Endothelial cell of umbilical vein (primary cell): ENCODE measurements around the gene PYGO2. TPM values are rescaled to one million over a fixed set of nuclear protein-coding genes. Genes with fewer than 3 reads are reported as not detected.

Experiments used
- BruUV-seq: library from RNA; stranded (reverse); fragments of 400-500 nt; replicated peaks from 2 replicates; lab custom pipeline; 2021; lab: Mats Ljungman, UMichigan
- CTCF ChIA-PET: fragments of 300-600, 350-600 bp; sonication (Branson Sonifier 250); formaldehyde crosslinking; loops from one replicate; lab custom pipeline; 2021; ENCODE audit warnings: antibody characterized with exemption, inconsistent platforms; lab: Charles Lee
- POLR2A ChIA-PET: fragments of 300-600, 350-600 bp; sonication (Branson Sonifier 250); formaldehyde crosslinking; loops from one replicate; lab custom pipeline; 2021; ENCODE audit warnings: antibody characterized with exemption, inconsistent platforms; lab: Charles Lee
- DNase-seq: peaks from one replicate; pipeline ENCODE4 v3.0.0-alpha.2; 2011; ENCODE audit warnings: low read depth, low spot score
- FAIRE-seq: peaks from 2 replicates; lab custom pipeline; 2011; peaks lifted over from hg19 to GRCh38; lab: Jason Lieb, UNC
- H2AFZ ChIP-seq: 2 replicates; pipeline ENCODE4 v1.6.0; 2012; ENCODE audit warnings: low read depth, low read length, control low read depth, inconsistent platforms
- H3K27ac ChIP-seq: 2 replicates; pipeline ENCODE4 v1.5.1; 2011; ENCODE audit warnings: low read depth, mild to moderate bottlenecking, control low read depth, low read length, moderate library complexity; ENCODE audit not compliant: insufficient read depth
- H3K27me3 ChIP-seq, 2 experiments: 2 replicates each; pipeline versions ENCODE4 v1.6.0 to v1.6.1; 2011; ENCODE audit warnings: low read length in 2 of 2, mixed read lengths in 1 of 2; ENCODE audit not compliant: control insufficient read depth in 2 of 2, insufficient read depth in 2 of 2
- H3K36me3 ChIP-seq, 2 experiments: 2 replicates in 1 of 2; 3 replicates in 1 of 2; pipeline ENCODE4 v1.5.1; 2011; ENCODE audit warnings: low read length in 2 of 2, mild to moderate bottlenecking in 1 of 2, moderate library complexity in 1 of 2; ENCODE audit not compliant: control insufficient read depth in 2 of 2, insufficient read depth in 2 of 2; ENCODE audit errors: extremely low read depth in 1 of 2
- H3K4me1 ChIP-seq: 3 replicates; pipeline ENCODE4 v1.5.1; 2011; ENCODE audit warnings: mild to moderate bottlenecking, low read length; ENCODE audit not compliant: control insufficient read depth, insufficient read depth; ENCODE audit errors: extremely low read depth
- H3K4me2 ChIP-seq: 2 replicates; pipeline ENCODE4 v1.6.1; 2011; ENCODE audit warnings: low read length, control low read depth, mixed read lengths; ENCODE audit not compliant: insufficient read depth
- H3K4me3 ChIP-seq, 3 experiments: fragments of 200-600 bp in 1 of 3; sonication (generic), shearing (Covaris generic) in 1 of 3; replicated peaks in 1 of 3; 2 replicates each; pipeline ENCODE4 v1.5.1; 2011 to 2016; ENCODE audit warnings: control low read depth in 3 of 3, low read length in 3 of 3, mild to moderate bottlenecking in 2 of 3, inconsistent platforms in 1 of 3, low read depth in 1 of 3, moderate library complexity in 1 of 3; ENCODE audit not compliant: insufficient read depth in 1 of 3
- H3K79me2 ChIP-seq: 2 replicates; pipeline ENCODE4 v1.6.0; 2012; ENCODE audit warnings: low read length, inconsistent platforms; ENCODE audit not compliant: control insufficient read depth, insufficient read depth
- H3K9ac ChIP-seq: replicated peaks from 2 replicates; pipeline ENCODE3; 2011; ENCODE audit warnings: low read length, control low read depth; ENCODE audit not compliant: insufficient read depth; ENCODE audit errors: extremely low read depth
- H3K9me1 ChIP-seq: replicated peaks from 3 replicates; pipeline ENCODE4 v1.6.0; 2011; ENCODE audit warnings: mild to moderate bottlenecking, low read length; ENCODE audit not compliant: control insufficient read depth, insufficient read depth; ENCODE audit errors: extremely low read depth
- H3K9me3 ChIP-seq: replicated peaks from 2 replicates; pipeline ENCODE4 v1.5.1; 2012; ENCODE audit warnings: low read length, inconsistent platforms; ENCODE audit not compliant: control insufficient read depth, insufficient read depth
- H4K20me1 ChIP-seq: replicated peaks from 2 replicates; pipeline ENCODE3; 2011; ENCODE audit warnings: mild to moderate bottlenecking, low read length; ENCODE audit not compliant: control insufficient read depth, insufficient read depth; ENCODE audit errors: extremely low read depth
- FOS ChIP-seq: IDR thresholded peaks from 2 replicates; pipeline ENCODE4 v1.6.1; 2011; ENCODE audit warnings: mild to moderate bottlenecking, low read length, moderate library complexity, borderline replicate concordance; ENCODE audit not compliant: insufficient read depth
- JUN ChIP-seq: IDR thresholded peaks from 2 replicates; pipeline ENCODE4 v1.6.1; 2011; ENCODE audit warnings: borderline replicate concordance, low read depth; ENCODE audit not compliant: insufficient read length, insufficient read depth
- POLR2AphosphoS5 ChIP-seq: IDR thresholded peaks from 2 replicates; pipeline ENCODE4 v1.6.1; 2012; ENCODE audit warnings: low read depth, mild to moderate bottlenecking, control low read depth, low read length, moderate library complexity; ENCODE audit not compliant: insufficient read depth
- dilution Hi-C: fragments of 300-500 bp; cut with MboI; formaldehyde crosslinking; loops from one replicate; pipeline ENCODE4 v1.15.0; 2019; ENCODE audit warnings: low sequenced_read_pairs; ENCODE audit not compliant: extremely low pct_ligation_motif_present
- intact Hi-C: fragments of 100-400 bp; cut with micrococcal nuclease; formaldehyde crosslinking; loops from one replicate; pipeline ENCODE4 v1.10.0; 2022
- polyA plus RNA-seq, 4 experiments: library from polyadenylated mRNA; depleted of rRNA in 3 of 4; stranded (reverse) in 3 of 4; unstranded in 1 of 4; fragments of >200 nt; gene quantifications; 2 replicates each; pipeline versions ENCODE4 v1.2.1 to v1.2.3, GENCODE V29; 2011 to 2012; ENCODE audit warnings: missing spikeins in 1 of 4
- total RNA-seq: library from RNA; stranded (reverse); gene quantifications from 2 replicates; pipeline ENCODE4 v1.2.3, GENCODE V29; 2021

PYGO2 gene
- total and polyA plus RNA-seq, 2 donors (not counting 3 experiments of a cell fraction or from before 2014, with no cell fraction given): 19.3 to 21.5 TPM

DNA sequence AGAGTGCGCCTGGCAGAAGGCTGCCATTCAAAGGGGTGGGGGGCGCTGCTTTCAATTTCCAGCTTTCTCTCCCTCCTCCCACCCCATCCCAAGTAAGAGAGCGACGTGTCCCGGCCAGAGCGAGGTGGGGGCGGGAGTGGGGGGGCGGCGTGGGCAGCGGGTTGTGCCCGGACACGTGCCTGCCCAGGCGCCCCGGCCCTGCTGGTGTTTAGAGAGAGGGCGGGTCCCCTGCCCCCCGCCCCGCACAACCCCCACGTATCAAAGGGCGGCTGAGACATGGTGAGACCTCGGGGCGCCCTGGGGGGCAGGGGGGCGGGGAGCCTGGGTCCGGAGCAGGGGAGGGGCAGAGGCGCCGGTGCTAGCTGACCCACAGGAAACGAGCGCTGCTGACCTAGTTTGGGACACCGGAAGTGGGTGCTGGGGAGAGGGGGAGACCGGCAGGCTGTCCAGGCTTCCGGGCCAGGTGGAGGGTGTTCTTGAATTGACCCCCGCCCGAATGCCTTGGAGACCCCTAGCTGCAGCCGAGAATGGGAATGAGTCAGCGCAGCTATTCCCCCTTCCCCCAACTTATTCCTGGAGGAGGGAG, 42.3 kb upstream of the PYGO2 start:
- BruUV-seq: no TSS peak
- ChIA-PET POLR2A (no interaction called here), CTCF (interaction anchor here (0.7 to 6.5 kb wide), 8 partner anchors 11 to 425 kb away, joined by 3 to 87 read pairs (median 4); partner anchors contain the start of genes ADAM15, FLAD1, PYGO2 and SHC1)
- peaks cover 25% of the 10 kb centered on the region for H3K4me1 ChIP-seq
- H2AFZ ChIP-seq: peak overlapping the region; percentile 21
- no peaks in the 10 kb centered on the region for H3K9me1 ChIP-seq
- H3K27me3 ChIP-seq: no peaks in the 10 kb centered on the region
- intact Hi-C loops: loop anchor here (2.0 to 5.0 kb wide), 2 partner anchors 41 to 447 kb away; partner anchors contain the start of gene UBE2Q1
- H3K27ac ChIP-seq: peak overlapping the region; percentile 63
- TF ChIP-seq JUN (no peak), FOS (peak; percentile 50)
- H4K20me1 ChIP-seq: no peaks in the 10 kb centered on the region
- no peaks in the 10 kb centered on the region for H3K36me3 ChIP-seq
- peak; percentile 33 for DNase-seq
- dilution Hi-C loops: no loop called here
- H3K9me3 ChIP-seq: no peaks in the 10 kb centered on the region
- peak overlapping the region; percentile 54 for H3K4me2 ChIP-seq
- peak overlapping the region; percentile 53 to 94 (median 65) for H3K4me3 ChIP-seq
- H3K9ac ChIP-seq: peak overlapping the region; percentile 69
- H3K79me2 ChIP-seq: peaks cover 16% of the 10 kb centered on the region
- FAIRE-seq: no peak

DNA sequence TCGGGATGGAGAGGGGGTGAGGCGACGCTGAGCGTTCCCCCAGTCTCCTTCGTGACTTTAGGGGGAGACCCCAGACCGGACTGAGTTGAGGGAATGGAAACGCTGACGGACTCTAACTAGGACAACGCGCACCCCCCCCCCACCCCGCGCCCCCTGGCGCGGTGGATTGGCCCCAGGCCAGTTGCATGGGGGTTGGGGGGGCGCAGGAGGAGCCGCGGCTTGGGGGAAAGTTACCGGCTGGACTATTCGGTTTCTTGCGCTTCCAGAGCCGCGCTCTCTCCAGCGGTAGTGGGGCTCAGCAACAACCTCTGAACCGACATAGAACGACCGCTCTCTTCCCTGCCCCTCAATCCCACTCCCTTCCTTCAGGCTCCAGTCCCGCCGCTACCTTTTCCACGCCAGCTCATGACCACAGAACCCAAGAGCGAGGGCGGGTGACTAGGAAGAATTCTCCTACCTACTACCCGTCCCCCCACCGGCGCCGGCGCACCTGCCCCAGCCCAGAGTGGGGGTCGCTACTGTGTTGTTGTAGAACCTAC, 41.7 kb upstream of the PYGO2 start:
- Histone ChIP-seq H3K27me3 (no peaks in the 10 kb centered on the region), H3K27ac (peak overlapping the region; percentile 63), H3K4me2 (peak overlapping the region; percentile 54), H3K79me2 (peaks cover 16% of the 10 kb centered on the region), H4K20me1 (no peaks in the 10 kb centered on the region), H3K4me1 (peaks cover 25% of the 10 kb centered on the region), H3K36me3 (no peaks in the 10 kb centered on the region), H3K4me3 (peak overlapping the region; percentile 53 to 94 (median 65)), H3K9me1 (no peaks in the 10 kb centered on the region), H3K9ac (peak overlapping the region; percentile 69), H3K9me3 (no peaks in the 10 kb centered on the region), H2AFZ (peak overlapping the region; percentile 21)
- dilution Hi-C loops (no loop called here), intact Hi-C loops (loop anchor here (2.0 to 5.0 kb wide), 2 partner anchors 42 to 446 kb away; partner anchors contain the start of gene UBE2Q1)
- CTCF ChIA-PET: interaction anchor here (0.7 to 6.5 kb wide), 8 partner anchors 9 to 424 kb away, joined by 3 to 87 read pairs (median 4); partner anchors contain the start of genes ADAM15, LENEP, PYGO2 and SHC1
- FAIRE-seq: peak; percentile 67
- TF ChIP-seq POLR2AphosphoS5: no peak
- POLR2A ChIA-PET: no interaction called here
- TSS peak; percentile 34 for BruUV-seq
- peak; percentile 42 for DNase-seq
